ENCODE data around the gene NRXN3. TPM values are rescaled to one million over a fixed set of nuclear protein-coding genes. Genes with fewer than 3 reads are reported as not detected.

Gene NRXN3
- total RNA-seq, 2 experiments from 2014 or later = not detected

- DNase-seq = no peak
- Mint-ChIP-seq H3K4me1 (ENCODE audit: low read depth) (no peaks in the 10 kb centered on the region), H3K27ac (no peak overlapping the region), H3K36me3 (no peaks in the 10 kb centered on the region), H3K9me3 (peaks cover 2% of the 10 kb centered on the region), H3K4me3 (no peak overlapping the region), H3K27me3 (no peaks in the 10 kb centered on the region)
- ChIA-PET POLR2A (no interaction called here), CTCF (no interaction called here)
- intact Hi-C loops (cut with micrococcal nuclease) = no loop called here
Observed at GRCh38 chr14:79150226-79150625, 980.1 kb downstream of the NRXN3 start.

- DNase-seq = no peak
- H3K27me3 Mint-ChIP-seq = no peaks in the 10 kb centered on the region
Observed at GRCh38 chr14:79157369-79157768, 987.2 kb downstream of the NRXN3 start.

DNA sequence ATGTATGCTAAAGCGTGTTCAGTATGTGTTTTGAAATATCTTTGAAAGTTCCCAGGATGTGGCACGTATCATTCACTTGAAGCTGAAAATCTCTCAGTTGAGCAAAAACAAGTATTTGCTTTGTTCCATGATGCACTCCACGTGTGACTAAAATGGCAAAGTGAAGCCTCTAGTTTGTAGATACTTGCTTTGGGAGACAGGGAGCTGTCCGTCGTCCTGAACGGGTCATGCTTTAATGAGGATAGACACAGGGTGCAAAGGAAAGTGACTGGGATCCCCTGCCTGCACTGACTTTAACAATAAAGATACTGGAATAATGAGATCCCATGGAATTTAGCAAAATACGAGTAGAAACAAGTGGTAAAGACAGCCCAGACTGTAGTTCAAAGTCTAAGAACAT, 991.4 kb downstream of the NRXN3 start:
- H3K27ac Mint-ChIP-seq = no peak overlapping the region
- no peaks in the 10 kb centered on the region for H3K4me1 Mint-ChIP-seq (ENCODE audit: low read depth)
- no peaks in the 10 kb centered on the region for H3K27me3 Mint-ChIP-seq
- POLR2A ChIA-PET = no interaction called here
- no peak for DNase-seq
- intact Hi-C loops (cut with micrococcal nuclease) = no loop called here
- H3K36me3 Mint-ChIP-seq = no peaks in the 10 kb centered on the region
- H3K9me3 Mint-ChIP-seq = peaks cover 8% of the 10 kb centered on the region
- no peak overlapping the region for H3K4me3 Mint-ChIP-seq
- CTCF ChIA-PET = no interaction called here

More at GRCh38 chr14:79157369-79157768, 987.2 kb downstream of the NRXN3 start:
- H3K9me3 Mint-ChIP-seq = no peaks in the 10 kb centered on the region
- H3K4me3 Mint-ChIP-seq = no peak overlapping the region
- H3K4me1 Mint-ChIP-seq (ENCODE audit: low read depth) = no peaks in the 10 kb centered on the region
- ChIA-PET POLR2A (no interaction called here), CTCF (no interaction called here)
- H3K36me3 Mint-ChIP-seq = no peaks in the 10 kb centered on the region
- no peak overlapping the region for H3K27ac Mint-ChIP-seq
- intact Hi-C loops (cut with micrococcal nuclease) = no loop called here

GRCh38 chr14:79162833-79163232, 992.7 kb downstream of the NRXN3 start:
- H3K27me3 Mint-ChIP-seq = no peaks in the 10 kb centered on the region
- DNase-seq = no peak
- no peak overlapping the region for H3K27ac Mint-ChIP-seq
- no peaks in the 10 kb centered on the region for H3K36me3 Mint-ChIP-seq
- POLR2A ChIA-PET = no interaction called here
- no peaks in the 10 kb centered on the region for H3K4me1 Mint-ChIP-seq (ENCODE audit: low read depth)
- intact Hi-C loops (cut with micrococcal nuclease) = no loop called here
- no peak overlapping the region for H3K4me3 Mint-ChIP-seq
- CTCF ChIA-PET = no interaction called here
- peaks cover 8% of the 10 kb centered on the region for H3K9me3 Mint-ChIP-seq

DNA sequence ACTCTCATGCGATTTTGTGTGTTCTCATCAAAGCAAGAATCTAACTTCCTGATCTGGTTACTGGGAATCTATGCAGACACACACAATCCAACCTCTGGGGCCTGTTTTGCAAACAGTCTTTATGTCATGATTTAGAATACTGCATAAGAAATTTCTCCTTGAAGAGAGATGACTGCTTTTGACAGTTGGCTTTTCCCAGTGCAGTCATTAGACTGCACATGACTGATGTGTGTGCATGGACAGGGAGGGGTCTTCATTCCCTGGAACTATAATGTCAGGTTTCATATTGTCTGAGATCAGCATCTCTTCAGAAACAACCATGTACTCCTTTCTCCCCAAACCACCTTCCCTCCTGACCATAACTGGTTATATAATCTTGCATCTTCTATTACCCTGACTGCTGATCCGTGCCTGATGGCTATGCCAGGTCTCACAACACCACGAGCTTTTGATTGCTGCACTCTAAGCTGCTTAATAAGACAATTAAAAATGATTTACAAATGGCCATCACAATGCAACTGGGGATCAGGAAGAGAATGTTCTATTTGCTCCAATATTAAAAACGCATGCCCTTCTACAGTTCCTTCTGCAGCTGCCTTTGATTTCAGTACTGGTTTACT, 995.4 kb downstream of the NRXN3 start:
- ChIA-PET CTCF (interaction anchor here (0.6 kb wide), 1 partner anchor 17 kb away, joined by 4 read pairs; no protein-coding TSS in a partner anchor), POLR2A (no interaction called here)
- Mint-ChIP-seq H3K27ac (no peak overlapping the region), H3K9me3 (peaks cover 8% of the 10 kb centered on the region), H3K27me3 (no peaks in the 10 kb centered on the region), H3K4me3 (no peak overlapping the region), H3K36me3 (no peaks in the 10 kb centered on the region), H3K4me1 (ENCODE audit: low read depth) (no peaks in the 10 kb centered on the region)
- DNase-seq = no peak
- intact Hi-C loops (cut with micrococcal nuclease) = no loop called here

DNA sequence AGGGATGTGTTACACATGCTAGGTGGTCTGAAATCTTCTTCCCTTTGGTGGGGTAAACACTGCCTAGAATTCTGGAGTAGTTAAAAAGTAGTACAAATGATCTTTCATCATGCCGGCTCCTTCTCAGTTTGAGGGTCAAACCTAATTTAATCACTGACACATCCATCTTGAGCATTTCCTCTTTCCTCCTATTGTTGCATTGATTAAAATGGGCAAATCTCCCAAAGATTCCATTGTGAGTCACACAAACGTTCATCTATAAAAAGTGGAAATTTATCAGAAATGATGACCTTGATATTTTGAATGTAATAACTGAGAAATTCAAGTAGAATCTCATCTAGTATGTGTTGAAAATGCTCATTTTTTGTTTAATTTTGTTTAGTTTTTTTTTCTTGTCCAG, 996.0 kb downstream of the NRXN3 start:
- peaks cover 8% of the 10 kb centered on the region for H3K9me3 Mint-ChIP-seq
- no peak for DNase-seq
- CTCF ChIA-PET = interaction anchor here (0.6 kb wide), 1 partner anchor 18 kb away, joined by 4 read pairs; no protein-coding TSS in a partner anchor
- H3K4me1 Mint-ChIP-seq (ENCODE audit: low read depth) = no peaks in the 10 kb centered on the region
- no peaks in the 10 kb centered on the region for H3K27me3 Mint-ChIP-seq
- no peak overlapping the region for H3K4me3 Mint-ChIP-seq
- intact Hi-C loops (cut with micrococcal nuclease) = no loop called here
- POLR2A ChIA-PET = no interaction called here
- H3K36me3 Mint-ChIP-seq = no peaks in the 10 kb centered on the region
- no peak overlapping the region for H3K27ac Mint-ChIP-seq

GRCh38 chr14:79167957-79168356, 997.8 kb downstream of the NRXN3 start:
- Mint-ChIP-seq H3K27me3 (no peaks in the 10 kb centered on the region), H3K27ac (no peak overlapping the region), H3K9me3 (peaks cover 4% of the 10 kb centered on the region), H3K36me3 (no peaks in the 10 kb centered on the region), H3K4me3 (no peak overlapping the region), H3K4me1 (ENCODE audit: low read depth) (no peaks in the 10 kb centered on the region)
- DNase-seq = no peak
- CTCF ChIA-PET = no interaction called here
- POLR2A ChIA-PET = no interaction called here
- intact Hi-C loops (cut with micrococcal nuclease) = no loop called here

GRCh38 chr14:79175671-79176070, 1005.5 kb downstream of the NRXN3 start:
- no peaks in the 10 kb centered on the region for H3K9me3 Mint-ChIP-seq
- POLR2A ChIA-PET = no interaction called here
- intact Hi-C loops (cut with micrococcal nuclease) = no loop called here
- CTCF ChIA-PET = no interaction called here
- H3K27me3 Mint-ChIP-seq = no peaks in the 10 kb centered on the region
- DNase-seq = no peak
- no peaks in the 10 kb centered on the region for H3K36me3 Mint-ChIP-seq
- H3K27ac Mint-ChIP-seq = no peak overlapping the region
- no peak overlapping the region for H3K4me3 Mint-ChIP-seq
- no peaks in the 10 kb centered on the region for H3K4me1 Mint-ChIP-seq (ENCODE audit: low read depth)

DNA sequence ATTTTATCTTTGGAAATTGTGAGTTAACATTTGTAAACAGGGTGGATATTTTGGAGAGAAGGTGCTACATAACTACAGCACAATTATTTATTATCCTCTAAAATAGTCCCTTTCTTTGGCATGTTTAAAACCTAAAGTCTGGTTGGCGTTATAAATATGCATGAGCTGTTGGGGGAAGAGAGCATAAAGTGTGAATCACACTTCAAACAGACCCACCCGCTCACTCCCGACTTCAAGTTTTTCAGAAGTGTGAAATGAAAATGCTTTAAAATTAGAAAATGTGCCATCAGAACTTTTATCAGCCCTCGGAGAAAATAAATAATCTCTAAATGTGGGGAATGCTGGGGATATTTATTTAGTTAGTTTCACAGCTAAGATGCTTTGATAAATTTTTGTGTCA, 1006.9 kb downstream of the NRXN3 start:
- intact Hi-C loops (cut with micrococcal nuclease) = no loop called here
- ChIA-PET CTCF (no interaction called here), POLR2A (no interaction called here)
- Mint-ChIP-seq H3K27me3 (no peaks in the 10 kb centered on the region), H3K27ac (no peak overlapping the region), H3K4me3 (no peak overlapping the region), H3K36me3 (no peaks in the 10 kb centered on the region), H3K9me3 (no peaks in the 10 kb centered on the region), H3K4me1 (ENCODE audit: low read depth) (no peaks in the 10 kb centered on the region)
- DNase-seq = no peak

DNA sequence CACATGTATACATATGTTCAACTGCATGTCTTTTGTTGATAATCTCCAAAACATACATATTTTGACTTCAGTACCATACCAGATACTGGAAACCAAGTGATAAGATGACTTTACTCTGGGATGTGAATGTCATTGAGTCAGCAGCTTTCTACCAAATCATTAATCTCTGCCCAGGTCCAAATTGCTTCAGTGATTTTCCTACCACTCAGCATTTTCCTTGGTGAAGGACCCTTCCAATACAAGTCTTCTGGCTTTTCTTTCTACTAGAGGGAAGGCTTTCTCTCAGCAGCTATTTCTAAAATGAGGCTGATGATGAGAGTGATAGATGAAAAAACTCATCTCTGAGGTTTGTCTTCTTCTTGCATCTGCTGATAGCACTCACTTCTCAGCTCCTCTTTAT, 1008.5 kb downstream of the NRXN3 start:
- CTCF ChIA-PET = no interaction called here
- Mint-ChIP-seq H3K4me1 (ENCODE audit: low read depth) (no peaks in the 10 kb centered on the region), H3K27ac (no peak overlapping the region), H3K36me3 (no peaks in the 10 kb centered on the region), H3K9me3 (no peaks in the 10 kb centered on the region), H3K4me3 (no peak overlapping the region), H3K27me3 (no peaks in the 10 kb centered on the region)
- intact Hi-C loops (cut with micrococcal nuclease) = no loop called here
- POLR2A ChIA-PET = no interaction called here
- no peak for DNase-seq

- Mint-ChIP-seq H3K9me3 (no peaks in the 10 kb centered on the region), H3K36me3 (no peaks in the 10 kb centered on the region), H3K4me1 (ENCODE audit: low read depth) (no peaks in the 10 kb centered on the region), H3K27ac (no peak overlapping the region), H3K4me3 (no peak overlapping the region), H3K27me3 (no peaks in the 10 kb centered on the region)
- ChIA-PET CTCF (no interaction called here), POLR2A (no interaction called here)
- DNase-seq = no peak
- intact Hi-C loops (cut with micrococcal nuclease) = no loop called here
Observed at GRCh38 chr14:79179985-79180384, 1009.8 kb downstream of the NRXN3 start.

DNA sequence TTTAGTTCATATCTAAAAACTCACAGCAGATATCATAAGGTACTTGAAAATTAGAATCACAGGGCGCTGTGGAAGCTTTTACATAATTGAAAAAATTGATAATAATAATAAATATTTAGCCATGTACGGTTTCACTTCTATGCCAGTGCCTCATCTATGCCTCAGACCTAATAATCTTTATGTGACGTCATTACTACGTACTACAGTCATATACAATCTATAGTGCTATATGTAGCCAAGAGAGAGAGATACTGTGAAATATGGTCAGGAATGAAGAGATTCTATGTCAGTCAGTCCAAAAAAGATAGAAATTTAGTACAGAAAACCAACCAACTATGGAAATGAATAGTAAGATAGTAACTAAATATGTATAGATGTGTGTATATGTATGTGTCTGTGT, 1010.5 kb downstream of the NRXN3 start:
- DNase-seq = no peak
- no peaks in the 10 kb centered on the region for H3K27me3 Mint-ChIP-seq
- CTCF ChIA-PET = no interaction called here
- no peaks in the 10 kb centered on the region for H3K4me1 Mint-ChIP-seq (ENCODE audit: low read depth)
- no peaks in the 10 kb centered on the region for H3K9me3 Mint-ChIP-seq
- no peaks in the 10 kb centered on the region for H3K36me3 Mint-ChIP-seq
- intact Hi-C loops (cut with micrococcal nuclease) = no loop called here
- H3K27ac Mint-ChIP-seq = no peak overlapping the region
- H3K4me3 Mint-ChIP-seq = no peak overlapping the region
- POLR2A ChIA-PET = no interaction called here

- CTCF ChIA-PET = no interaction called here
Observed at GRCh38 chr14:79186523-79186922, 1016.4 kb downstream of the NRXN3 start.

More at GRCh38 chr14:79186523-79186922, 1016.4 kb downstream of the NRXN3 start:
- no peak for DNase-seq
- no peaks in the 10 kb centered on the region for H3K27me3 Mint-ChIP-seq
- no peak overlapping the region for H3K27ac Mint-ChIP-seq
- no peak overlapping the region for H3K4me3 Mint-ChIP-seq
- H3K4me1 Mint-ChIP-seq (ENCODE audit: low read depth) = no peaks in the 10 kb centered on the region
- intact Hi-C loops (cut with micrococcal nuclease) = no loop called here
- H3K36me3 Mint-ChIP-seq = no peaks in the 10 kb centered on the region
- H3K9me3 Mint-ChIP-seq = peaks cover 7% of the 10 kb centered on the region
- POLR2A ChIA-PET = no interaction called here

All from activated CD4-positive, alpha-beta memory T cell treated with anti-CD3 and anti-CD28 coated beads for 36 hours (primary cell).